ENCODE results near the gene OCRL. TPM values are rescaled to one million over a fixed set of nuclear protein-coding genes. Genes with fewer than 3 reads are reported as not detected.
"Not testable (repeated sequence)": the region's sequence is repeated elsewhere in the genome, so short reads cannot be mapped to it uniquely, and the experiment has no call there.

The OCRL gene
- polyA plus RNA-seq, 3 donors from 2014 or later: 0.31 TPM; not detected in 2

- not testable (repeated sequence) for DNase-seq; H3K36me3 Mint-ChIP-seq; H3K4me3 Mint-ChIP-seq; H3K9me3 Mint-ChIP-seq; H3K27me3 Mint-ChIP-seq (ENCODE audit: low read depth in 3 of 3); H3K4me1 Mint-ChIP-seq; H3K27ac Mint-ChIP-seq
Observed at GRCh38 chrX:129554816-129555215, 14.8 kb downstream of the OCRL start.

- Mint-ChIP-seq H3K9me3 (no peaks in the 10 kb centered on the region), H3K27ac (no peak overlapping the region), H3K4me3 (no peak overlapping the region), H3K36me3 (peaks cover 0 to 3% (median 0%) of the 10 kb centered on the region in 3 donors), H3K27me3 (ENCODE audit: low read depth in 3 of 3) (peaks cover 0 to 1% (median 0%) of the 10 kb centered on the region in 3 donors), H3K4me1 (no peaks in the 10 kb centered on the region)
- no peak for DNase-seq
Observed at GRCh38 chrX:129556806-129557315, 16.8 kb downstream of the OCRL start.

GRCh38 chrX:129557844-129558480 is 17.9 kb downstream of the OCRL start:
- no peak overlapping the region for H3K27ac Mint-ChIP-seq
- H3K27me3 Mint-ChIP-seq (ENCODE audit: low read depth in 3 of 3): peaks cover 0 to 1% (median 0%) of the 10 kb centered on the region in 3 donors
- no peaks in the 10 kb centered on the region for H3K4me1 Mint-ChIP-seq
- no peak for DNase-seq
- H3K9me3 Mint-ChIP-seq: no peaks in the 10 kb centered on the region
- peaks cover 0 to 4% (median 0%) of the 10 kb centered on the region in 3 donors for H3K36me3 Mint-ChIP-seq
- no peak overlapping the region for H3K4me3 Mint-ChIP-seq

- no peak for DNase-seq
- no peaks in the 10 kb centered on the region for H3K9me3 Mint-ChIP-seq
- peaks cover 0 to 8% (median 0%) of the 10 kb centered on the region in 3 donors for H3K36me3 Mint-ChIP-seq
- H3K27ac Mint-ChIP-seq: no peak overlapping the region
- H3K4me3 Mint-ChIP-seq: no peak overlapping the region
- H3K4me1 Mint-ChIP-seq: no peaks in the 10 kb centered on the region
- H3K27me3 Mint-ChIP-seq (ENCODE audit: low read depth in 3 of 3): peaks cover 0 to 1% (median 0%) of the 10 kb centered on the region in 3 donors
Observed at GRCh38 chrX:129559783-129560182, 19.7 kb downstream of the OCRL start.

GRCh38 chrX:129561453-129561852 is 21.4 kb downstream of the OCRL start:
- no peak overlapping the region for H3K4me3 Mint-ChIP-seq
- peaks cover 0 to 8% (median 4%) of the 10 kb centered on the region in 3 donors for H3K36me3 Mint-ChIP-seq
- H3K27me3 Mint-ChIP-seq (ENCODE audit: low read depth in 3 of 3): peaks cover 0 to 3% (median 1%) of the 10 kb centered on the region in 3 donors
- H3K4me1 Mint-ChIP-seq: peaks cover 7 to 8% of the 10 kb centered on the region in 2 donors
- no peak overlapping the region for H3K27ac Mint-ChIP-seq
- H3K9me3 Mint-ChIP-seq: no peaks in the 10 kb centered on the region
- DNase-seq: no peak

GRCh38 chrX:129564345-129564744 is 24.3 kb downstream of the OCRL start:
- DNase-seq; H3K9me3 Mint-ChIP-seq; H3K36me3 Mint-ChIP-seq; H3K4me3 Mint-ChIP-seq; H3K4me1 Mint-ChIP-seq; H3K27ac Mint-ChIP-seq; H3K27me3 Mint-ChIP-seq (ENCODE audit: low read depth in 3 of 3): not testable (repeated sequence)

- no peak overlapping the region for H3K27ac Mint-ChIP-seq
- H3K4me3 Mint-ChIP-seq: no peak overlapping the region
- peaks cover 7 to 8% of the 10 kb centered on the region in 2 donors for H3K4me1 Mint-ChIP-seq
- peaks cover 0 to 2% (median 1%) of the 10 kb centered on the region in 3 donors for H3K27me3 Mint-ChIP-seq (ENCODE audit: low read depth in 3 of 3)
- peaks cover 0 to 8% (median 4%) of the 10 kb centered on the region in 3 donors for H3K36me3 Mint-ChIP-seq
- no peaks in the 10 kb centered on the region for H3K9me3 Mint-ChIP-seq
- no peak for DNase-seq
Observed at GRCh38 chrX:129565046-129565650, 25.1 kb downstream of the OCRL start.

GRCh38 chrX:129566073-129566472 is 26.0 kb downstream of the OCRL start:
- peaks cover 0 to 2% (median 1%) of the 10 kb centered on the region in 3 donors for H3K27me3 Mint-ChIP-seq (ENCODE audit: low read depth in 3 of 3)
- no peaks in the 10 kb centered on the region for H3K9me3 Mint-ChIP-seq
- no peak for DNase-seq
- peaks cover 7 to 8% of the 10 kb centered on the region in 2 donors for H3K4me1 Mint-ChIP-seq
- H3K36me3 Mint-ChIP-seq: peaks cover 0 to 8% (median 4%) of the 10 kb centered on the region in 3 donors
- H3K27ac Mint-ChIP-seq: no peak overlapping the region
- no peak overlapping the region for H3K4me3 Mint-ChIP-seq

- H3K27me3 Mint-ChIP-seq (ENCODE audit: low read depth in 3 of 3): peaks cover 1 to 2% (median 2%) of the 10 kb centered on the region in 3 donors
- no peak for DNase-seq
- H3K4me1 Mint-ChIP-seq: peaks cover 7 to 8% of the 10 kb centered on the region in 2 donors
- no peaks in the 10 kb centered on the region for H3K9me3 Mint-ChIP-seq
- H3K27ac Mint-ChIP-seq: no peak overlapping the region
- no peak overlapping the region for H3K4me3 Mint-ChIP-seq
- H3K36me3 Mint-ChIP-seq: peaks cover 0 to 4% (median 2%) of the 10 kb centered on the region in 3 donors
Observed at GRCh38 chrX:129568349-129568748, 28.3 kb downstream of the OCRL start.

- H3K9me3 Mint-ChIP-seq: no peaks in the 10 kb centered on the region
- H3K4me3 Mint-ChIP-seq: no peak overlapping the region
- no peaks in the 10 kb centered on the region for H3K4me1 Mint-ChIP-seq
- no peaks in the 10 kb centered on the region for H3K36me3 Mint-ChIP-seq
- peaks cover 0 to 2% (median 0%) of the 10 kb centered on the region in 3 donors for H3K27me3 Mint-ChIP-seq (ENCODE audit: low read depth in 3 of 3)
- no peak overlapping the region for H3K27ac Mint-ChIP-seq
- no peak for DNase-seq
Observed at GRCh38 chrX:129572422-129572821, 32.4 kb downstream of the OCRL start.

- H3K9me3 Mint-ChIP-seq; H3K4me1 Mint-ChIP-seq; DNase-seq; H3K4me3 Mint-ChIP-seq; H3K27me3 Mint-ChIP-seq (ENCODE audit: low read depth in 3 of 3); H3K27ac Mint-ChIP-seq; H3K36me3 Mint-ChIP-seq: not testable (repeated sequence)
Observed at GRCh38 chrX:129573652-129574051, 33.6 kb downstream of the OCRL start.

GRCh38 chrX:129574214-129574613 is 34.2 kb downstream of the OCRL start:
- no peaks in the 10 kb centered on the region for H3K36me3 Mint-ChIP-seq
- DNase-seq: no peak
- H3K27me3 Mint-ChIP-seq (ENCODE audit: low read depth in 3 of 3): peaks cover 0 to 2% (median 0%) of the 10 kb centered on the region in 3 donors
- no peak overlapping the region for H3K4me3 Mint-ChIP-seq
- no peak overlapping the region for H3K27ac Mint-ChIP-seq
- no peaks in the 10 kb centered on the region for H3K9me3 Mint-ChIP-seq
- H3K4me1 Mint-ChIP-seq: no peaks in the 10 kb centered on the region

- Mint-ChIP-seq H3K27me3 (ENCODE audit: low read depth in 3 of 3) (peaks cover 0 to 5% (median 0%) of the 10 kb centered on the region in 3 donors), H3K4me3 (no peak overlapping the region), H3K4me1 (no peaks in the 10 kb centered on the region), H3K36me3 (no peaks in the 10 kb centered on the region), H3K9me3 (no peaks in the 10 kb centered on the region), H3K27ac (no peak overlapping the region)
- no peak for DNase-seq
Observed at GRCh38 chrX:129576539-129576938, 36.5 kb downstream of the OCRL start.

- no peaks in the 10 kb centered on the region for H3K4me1 Mint-ChIP-seq
- DNase-seq: no peak
- H3K9me3 Mint-ChIP-seq: no peaks in the 10 kb centered on the region
- H3K36me3 Mint-ChIP-seq: no peaks in the 10 kb centered on the region
- H3K27me3 Mint-ChIP-seq (ENCODE audit: low read depth in 3 of 3): peaks cover 0 to 5% (median 0%) of the 10 kb centered on the region in 3 donors
- no peak overlapping the region for H3K27ac Mint-ChIP-seq
- H3K4me3 Mint-ChIP-seq: no peak overlapping the region
Observed at GRCh38 chrX:129577473-129577872, 37.4 kb downstream of the OCRL start.

Data from immature natural killer cell (primary cell).